ENCODE measurements around the gene DLX1. TPM values are rescaled to one million over a fixed set of nuclear protein-coding genes. Genes with fewer than 3 reads are reported as not detected.
A peak's percentile ranks its signal among the peaks of the same experiment; 100 is the strongest.

Gene DLX1
- total RNA-seq (not detected in 2 replicates), polyA plus RNA-seq (0.09 and 0.43 TPM in 2 replicates), polyA minus RNA-seq (ENCODE audit: low replicate concordance) (1.0 TPM in 1 of 2 replicates, not detected in the other)
- polyA plus RNA-seq (2012) = 0.12 and 0.43 TPM in 2 replicates

DNA sequence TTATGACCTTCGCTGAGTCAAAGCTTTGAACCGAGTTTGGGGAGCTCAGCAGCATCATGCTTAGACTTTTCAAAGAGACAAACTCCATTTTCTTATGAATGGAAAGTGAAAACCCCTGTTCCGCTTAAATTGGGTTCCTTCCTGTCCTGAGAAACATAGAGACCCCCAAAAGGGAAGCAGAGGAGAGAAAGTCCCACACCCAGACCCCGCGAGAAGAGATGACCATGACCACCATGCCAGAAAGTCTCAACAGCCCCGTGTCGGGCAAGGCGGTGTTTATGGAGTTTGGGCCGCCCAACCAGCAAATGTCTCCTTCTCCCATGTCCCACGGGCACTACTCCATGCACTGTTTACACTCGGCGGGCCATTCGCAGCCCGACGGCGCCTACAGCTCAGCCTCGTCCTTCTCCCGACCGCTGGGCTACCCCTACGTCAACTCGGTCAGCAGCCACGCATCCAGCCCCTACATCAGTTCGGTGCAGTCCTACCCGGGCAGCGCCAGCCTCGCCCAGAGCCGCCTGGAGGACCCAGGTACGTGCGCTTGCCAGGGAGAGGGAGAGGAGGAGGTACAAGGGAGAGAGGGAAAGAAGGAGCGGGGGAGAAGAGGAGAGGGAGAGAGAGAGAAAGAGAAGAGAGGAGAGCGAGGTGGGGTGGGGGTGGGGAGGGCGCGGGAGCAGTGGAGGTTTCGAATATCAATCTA lies at the start of gene DLX1:
Gene DLX1, plus strand, starts transcription at position 48 of the 700 bp plus-strand sequence. Its CDS starts 171 bp downstream, at position 219.
- Histone ChIP-seq H2AFZ (ENCODE audit: low read length) (peak within 1 kb of the TSS; percentile 55), H3K4me3 (replicated peaks in 1 of 4; ENCODE audit: control extremely low read depth in 1 of 4, insufficient read depth in 1 of 4, low read depth in 3 of 4, low read length in 4 of 4) (peak within 1 kb of the TSS; percentile 47 to 65 (median 57)), H3K27ac (ENCODE audit: insufficient read depth, low read length) (peak within 1 kb of the TSS; percentile 8), H4K20me1 (ENCODE audit: control insufficient read depth, extremely low read depth, insufficient read depth, low read length) (no peaks in the 10 kb centered on the region), H3K27me3 (ENCODE audit: control insufficient read depth, insufficient read depth, low read length) (peaks cover 88% of the 10 kb centered on the region), H3K4me2 (ENCODE audit: extremely low read depth, insufficient read depth, low read length) (peak within 1 kb of the TSS; percentile 83), H3K9ac (ENCODE audit: insufficient read depth, low read length) (peak within 1 kb of the TSS; percentile 20), H3K9me3 (ENCODE audit: control insufficient read depth, insufficient read depth, low read depth, low read length) (no peaks in the 10 kb centered on the region), H3K36me3 (ENCODE audit: control insufficient read depth, insufficient read depth, low read length) (no peaks in the 10 kb centered on the region), H3K4me1 (ENCODE audit: control insufficient read depth, extremely low read depth, insufficient read depth, low read length) (peaks cover 6% of the 10 kb centered on the region), H3K79me2 (ENCODE audit: control insufficient read depth, insufficient read depth, low read length) (no peaks in the 10 kb centered on the region)
- peak; percentile 85 for TF ChIP-seq EZH2 (IDR thresholded peaks at IDR 0.05; ENCODE audit: low read length, missing control alignments)
- TF ChIP-seq, protein P1, sequence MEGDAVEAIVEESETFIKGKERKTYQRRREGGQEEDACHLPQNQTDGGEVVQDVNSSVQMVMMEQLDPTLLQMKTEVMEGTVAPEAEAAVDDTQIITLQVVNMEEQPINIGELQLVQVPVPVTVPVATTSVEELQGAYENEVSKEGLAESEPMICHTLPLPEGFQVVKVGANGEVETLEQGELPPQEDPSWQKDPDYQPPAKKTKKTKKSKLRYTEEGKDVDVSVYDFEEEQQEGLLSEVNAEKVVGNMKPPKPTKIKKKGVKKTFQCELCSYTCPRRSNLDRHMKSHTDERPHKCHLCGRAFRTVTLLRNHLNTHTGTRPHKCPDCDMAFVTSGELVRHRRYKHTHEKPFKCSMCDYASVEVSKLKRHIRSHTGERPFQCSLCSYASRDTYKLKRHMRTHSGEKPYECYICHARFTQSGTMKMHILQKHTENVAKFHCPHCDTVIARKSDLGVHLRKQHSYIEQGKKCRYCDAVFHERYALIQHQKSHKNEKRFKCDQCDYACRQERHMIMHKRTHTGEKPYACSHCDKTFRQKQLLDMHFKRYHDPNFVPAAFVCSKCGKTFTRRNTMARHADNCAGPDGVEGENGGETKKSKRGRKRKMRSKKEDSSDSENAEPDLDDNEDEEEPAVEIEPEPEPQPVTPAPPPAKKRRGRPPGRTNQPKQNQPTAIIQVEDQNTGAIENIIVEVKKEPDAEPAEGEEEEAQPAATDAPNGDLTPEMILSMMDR (conservative IDR thresholded peaks at IDR 0.05 in 1 of 2, IDR thresholded peaks at IDR 0.05 in 1 of 2; ENCODE audit: low read depth in 1 of 2, low read length in 2 of 2) = no peak
- DNase-seq (ENCODE audit: low read depth in 2 of 2) = no peak

DNA sequence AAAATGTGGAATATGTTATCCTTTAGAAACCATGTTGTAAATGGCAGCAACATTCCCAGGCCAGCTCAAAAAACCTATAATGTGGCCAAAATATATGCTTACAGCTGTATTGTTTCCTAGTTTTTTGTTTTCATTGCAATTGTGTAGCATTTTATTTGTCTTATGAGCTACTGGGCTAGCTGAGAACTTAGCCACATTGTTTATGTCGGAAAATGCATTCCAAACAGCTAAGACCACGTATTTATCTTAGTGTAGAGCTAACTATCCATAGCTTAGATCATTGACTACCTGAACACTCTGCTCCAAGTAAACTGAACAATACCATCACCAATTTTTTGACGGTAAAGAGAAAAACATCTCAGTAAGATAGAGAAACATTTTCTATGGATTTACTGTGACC lies 47.2 kb upstream of the DLX1 start:
- no peak overlapping the region for H3K9ac ChIP-seq (ENCODE audit: insufficient read depth, low read length)
- no peak overlapping the region for H3K4me2 ChIP-seq (ENCODE audit: extremely low read depth, insufficient read depth, low read length)
- no peaks in the 10 kb centered on the region for H4K20me1 ChIP-seq (ENCODE audit: control insufficient read depth, extremely low read depth, insufficient read depth, low read length)
- H3K36me3 ChIP-seq (ENCODE audit: control insufficient read depth, insufficient read depth, low read length) = no peaks in the 10 kb centered on the region
- DNase-seq (ENCODE audit: low read depth in 2 of 2) = no peak
- no peak overlapping the region for H3K4me3 ChIP-seq (replicated peaks in 1 of 4; ENCODE audit: control extremely low read depth in 1 of 4, insufficient read depth in 1 of 4, low read depth in 3 of 4, low read length in 4 of 4)
- no peak overlapping the region for H3K27ac ChIP-seq (ENCODE audit: insufficient read depth, low read length)
- H2AFZ ChIP-seq (ENCODE audit: low read length) = no peak overlapping the region
- TF ChIP-seq, protein P1 (conservative IDR thresholded peaks at IDR 0.05 in 1 of 2, IDR thresholded peaks at IDR 0.05 in 1 of 2; ENCODE audit: low read depth in 1 of 2, low read length in 2 of 2) = no peak
- no peak for TF ChIP-seq EZH2 (IDR thresholded peaks at IDR 0.05; ENCODE audit: low read length, missing control alignments)
- no peaks in the 10 kb centered on the region for H3K79me2 ChIP-seq (ENCODE audit: control insufficient read depth, insufficient read depth, low read length)
- H3K4me1 ChIP-seq (ENCODE audit: control insufficient read depth, extremely low read depth, insufficient read depth, low read length) = no peaks in the 10 kb centered on the region
- no peaks in the 10 kb centered on the region for H3K27me3 ChIP-seq (ENCODE audit: control insufficient read depth, insufficient read depth, low read length)
- no peaks in the 10 kb centered on the region for H3K9me3 ChIP-seq (ENCODE audit: control insufficient read depth, insufficient read depth, low read depth, low read length)

DNA sequence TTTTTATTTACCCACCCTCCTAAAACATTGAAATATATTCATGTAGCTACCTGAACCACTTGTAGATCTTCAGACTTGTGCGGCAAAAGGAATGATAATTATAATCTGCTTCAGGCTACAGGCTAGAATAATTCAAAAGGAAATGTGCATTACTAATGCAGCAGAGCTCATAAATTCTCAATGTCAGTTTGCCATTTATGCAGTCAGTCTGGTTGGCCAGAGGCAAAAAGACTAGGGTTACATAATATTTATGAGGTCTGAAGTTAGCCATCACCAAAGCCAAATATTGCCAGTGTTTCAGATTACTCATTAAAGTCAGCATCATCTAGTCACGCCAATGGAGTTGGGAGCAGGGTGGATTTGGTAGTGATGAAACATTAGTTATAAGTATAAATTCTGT lies 46.7 kb upstream of the DLX1 start:
- H2AFZ ChIP-seq (ENCODE audit: low read length) = no peak overlapping the region
- H3K4me1 ChIP-seq (ENCODE audit: control insufficient read depth, extremely low read depth, insufficient read depth, low read length) = no peaks in the 10 kb centered on the region
- H3K79me2 ChIP-seq (ENCODE audit: control insufficient read depth, insufficient read depth, low read length) = no peaks in the 10 kb centered on the region
- TF ChIP-seq, protein P1 (conservative IDR thresholded peaks at IDR 0.05 in 1 of 2, IDR thresholded peaks at IDR 0.05 in 1 of 2; ENCODE audit: low read depth in 1 of 2, low read length in 2 of 2) = no peak
- TF ChIP-seq EZH2 (IDR thresholded peaks at IDR 0.05; ENCODE audit: low read length, missing control alignments) = no peak
- H4K20me1 ChIP-seq (ENCODE audit: control insufficient read depth, extremely low read depth, insufficient read depth, low read length) = no peaks in the 10 kb centered on the region
- H3K36me3 ChIP-seq (ENCODE audit: control insufficient read depth, insufficient read depth, low read length) = no peaks in the 10 kb centered on the region
- peak in 1 of 2 donors; percentile 50 for DNase-seq (ENCODE audit: low read depth in 2 of 2)
- no peak overlapping the region for H3K9ac ChIP-seq (ENCODE audit: insufficient read depth, low read length)
- no peaks in the 10 kb centered on the region for H3K27me3 ChIP-seq (ENCODE audit: control insufficient read depth, insufficient read depth, low read length)
- H3K4me3 ChIP-seq (replicated peaks in 1 of 4; ENCODE audit: control extremely low read depth in 1 of 4, insufficient read depth in 1 of 4, low read depth in 3 of 4, low read length in 4 of 4) = no peak overlapping the region
- H3K9me3 ChIP-seq (ENCODE audit: control insufficient read depth, insufficient read depth, low read depth, low read length) = no peaks in the 10 kb centered on the region
- H3K4me2 ChIP-seq (ENCODE audit: extremely low read depth, insufficient read depth, low read length) = no peak overlapping the region
- no peak overlapping the region for H3K27ac ChIP-seq (ENCODE audit: insufficient read depth, low read length)

All from fibroblast of lung (primary cell).